ENCODE results near the gene RRBP1. TPM values are rescaled to one million over a fixed set of nuclear protein-coding genes. Genes with fewer than 3 reads are reported as not detected.

Gene RRBP1
- total RNA-seq, 1 experiment from 2014 or later = 75.9 TPM

- Histone ChIP-seq H3K36me3 (ENCODE audit: insufficient read depth, low read length, poor library complexity, severe bottlenecking) (no peaks in the 10 kb centered on the region), H3K27me3 (replicated peaks; ENCODE audit: insufficient read depth, low read depth, low read length, poor library complexity) (peaks cover 11% of the 10 kb centered on the region), H3K27ac (ENCODE audit: low read depth, low read length, poor library complexity, severe bottlenecking) (no peak overlapping the region), H3K4me3 (ENCODE audit: low read depth, low read length, poor library complexity, severe bottlenecking) (no peak overlapping the region), H3K9me3 (ENCODE audit: low read depth, low read length, poor library complexity, severe bottlenecking) (peaks cover 3% of the 10 kb centered on the region), H3K4me1 (ENCODE audit: insufficient read depth, low read length, poor library complexity, severe bottlenecking) (no peaks in the 10 kb centered on the region)
- ChIA-PET POLR2A (ENCODE audit: low non-redundant PET) (no interaction called here), CTCF (no interaction called here)
- no peak for TF ChIP-seq EZH2 (IDR thresholded peaks at IDR 0.05; ENCODE audit: borderline replicate concordance, low read depth, low read length, poor library complexity, severe bottlenecking)
- TF ChIP-seq CTCF (conservative IDR thresholded peaks at IDR 0.05; ENCODE audit: low read depth, low read length) = no peak
- BruUV-seq (replicated peaks) = no TSS peak
- intact Hi-C loops (cut with micrococcal nuclease; ENCODE audit: unreplicated experiment) = no loop called here
- DNase-seq (ENCODE audit: low spot score) = no peak
These were observed 8.1 kb upstream of the RRBP1 start for GRCh38 chr20:17690144-17690543.

GRCh38 chr20:17688965-17689364, 6.9 kb upstream of the RRBP1 start:
- H3K4me1 ChIP-seq (ENCODE audit: insufficient read depth, low read length, poor library complexity, severe bottlenecking) = no peaks in the 10 kb centered on the region
- intact Hi-C loops (cut with micrococcal nuclease; ENCODE audit: unreplicated experiment) = loop anchor here (10.0 kb wide), 2 partner anchors 154 to 206 kb away; partner anchors contain the start of gene BFSP1
- H3K4me3 ChIP-seq (ENCODE audit: low read depth, low read length, poor library complexity, severe bottlenecking) = no peak overlapping the region
- no TSS peak for BruUV-seq (replicated peaks)
- POLR2A ChIA-PET (ENCODE audit: low non-redundant PET) = no interaction called here
- peak; percentile 37 for DNase-seq (ENCODE audit: low spot score)
- H3K27ac ChIP-seq (ENCODE audit: low read depth, low read length, poor library complexity, severe bottlenecking) = no peak overlapping the region
- peaks cover 3% of the 10 kb centered on the region for H3K9me3 ChIP-seq (ENCODE audit: low read depth, low read length, poor library complexity, severe bottlenecking)
- peaks cover 18% of the 10 kb centered on the region for H3K27me3 ChIP-seq (replicated peaks; ENCODE audit: insufficient read depth, low read depth, low read length, poor library complexity)
- no peaks in the 10 kb centered on the region for H3K36me3 ChIP-seq (ENCODE audit: insufficient read depth, low read length, poor library complexity, severe bottlenecking)
- CTCF ChIA-PET = no interaction called here
- TF ChIP-seq CTCF (conservative IDR thresholded peaks at IDR 0.05; ENCODE audit: low read depth, low read length) = no peak
- no peak for TF ChIP-seq EZH2 (IDR thresholded peaks at IDR 0.05; ENCODE audit: borderline replicate concordance, low read depth, low read length, poor library complexity, severe bottlenecking)

- CTCF ChIA-PET = no interaction called here
- Histone ChIP-seq H3K9me3 (ENCODE audit: low read depth, low read length, poor library complexity, severe bottlenecking) (peaks cover 3% of the 10 kb centered on the region), H3K27me3 (replicated peaks; ENCODE audit: insufficient read depth, low read depth, low read length, poor library complexity) (peaks cover 19% of the 10 kb centered on the region), H3K4me1 (ENCODE audit: insufficient read depth, low read length, poor library complexity, severe bottlenecking) (no peaks in the 10 kb centered on the region), H3K27ac (ENCODE audit: low read depth, low read length, poor library complexity, severe bottlenecking) (no peak overlapping the region), H3K4me3 (ENCODE audit: low read depth, low read length, poor library complexity, severe bottlenecking) (no peak overlapping the region), H3K36me3 (ENCODE audit: insufficient read depth, low read length, poor library complexity, severe bottlenecking) (no peaks in the 10 kb centered on the region)
- TF ChIP-seq EZH2 (IDR thresholded peaks at IDR 0.05; ENCODE audit: borderline replicate concordance, low read depth, low read length, poor library complexity, severe bottlenecking) = no peak
- TF ChIP-seq CTCF (conservative IDR thresholded peaks at IDR 0.05; ENCODE audit: low read depth, low read length) = no peak
- intact Hi-C loops (cut with micrococcal nuclease; ENCODE audit: unreplicated experiment) = loop anchor here (10.0 kb wide), 2 partner anchors 153 to 207 kb away; partner anchors contain the start of gene BFSP1
- POLR2A ChIA-PET (ENCODE audit: low non-redundant PET) = no interaction called here
- DNase-seq (ENCODE audit: low spot score) = no peak
- no TSS peak for BruUV-seq (replicated peaks)
These were observed 5.8 kb upstream of the RRBP1 start for GRCh38 chr20:17687800-17688199.
